MG63 (cell line): ENCODE results near the gene IFITM10. TPM values are rescaled to one million over a fixed set of nuclear protein-coding genes. Genes with fewer than 3 reads are reported as not detected.

ENCODE experiments used
- DNase-seq: peaks from one replicate; pipeline ENCODE4 v3.0.0-alpha.2; 2020
- H3K27me3 ChIP-seq: fragments of 250-450 bp; sonication (Bioruptor Pico); 2 replicates; pipeline ENCODE4 v1.5.1; 2020; ENCODE audit warnings: mild to moderate bottlenecking, moderate library complexity
- H3K36me3 ChIP-seq: fragments of 250-450 bp; sonication (Bioruptor Pico); 2 replicates; pipeline ENCODE4 v1.5.1; 2020; ENCODE audit warnings: mild to moderate bottlenecking, moderate library complexity
- H3K4me3 ChIP-seq: fragments of 250-450 bp; sonication (Bioruptor Pico); 2 replicates; pipeline ENCODE4 v1.5.1; 2020; ENCODE audit warnings: mild to moderate bottlenecking, moderate library complexity
- H3K9me3 ChIP-seq: fragments of 250-450 bp; sonication (Bioruptor Pico); 2 replicates; pipeline ENCODE4 v1.5.1; 2020; ENCODE audit warnings: mild to moderate bottlenecking, moderate library complexity
- total RNA-seq: library from RNA; depleted of rRNA; stranded (reverse); fragments of >200 nt; shearing (Covaris generic); gene quantifications from 2 replicates; pipeline ENCODE4 v1.2.3, GENCODE V29; 2014; ENCODE audit warnings: low replicate concordance

IFITM10 gene
- total RNA-seq, 1 experiment from 2014 or later: 0.03 TPM

DNA sequence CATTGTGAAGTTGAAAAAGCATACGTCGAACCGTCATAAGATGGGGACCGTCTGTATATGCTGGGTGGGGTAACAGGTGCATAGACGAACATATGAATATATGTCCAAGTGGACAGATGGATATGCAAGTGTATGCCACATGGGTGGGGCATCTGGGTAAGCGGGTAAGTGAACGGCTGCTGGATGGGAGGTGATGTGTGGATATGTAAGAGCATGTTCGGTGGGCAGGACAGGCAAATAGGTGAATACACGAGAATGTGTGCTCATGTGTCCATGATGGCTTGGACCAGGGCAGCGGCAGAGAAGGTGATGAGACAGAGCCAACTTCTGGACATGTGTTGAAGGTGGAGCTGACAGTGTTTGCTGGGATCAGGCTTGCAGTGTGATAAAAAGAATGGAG is 12.0 kb downstream of the IFITM10 start:
- no peaks in the 10 kb centered on the region for H3K36me3 ChIP-seq
- no peak overlapping the region for H3K4me3 ChIP-seq
- DNase-seq: no peak
- peaks cover 19% of the 10 kb centered on the region for H3K9me3 ChIP-seq
- H3K27me3 ChIP-seq: peaks cover 16% of the 10 kb centered on the region; the same call in 1 of the 2 replicates

DNA sequence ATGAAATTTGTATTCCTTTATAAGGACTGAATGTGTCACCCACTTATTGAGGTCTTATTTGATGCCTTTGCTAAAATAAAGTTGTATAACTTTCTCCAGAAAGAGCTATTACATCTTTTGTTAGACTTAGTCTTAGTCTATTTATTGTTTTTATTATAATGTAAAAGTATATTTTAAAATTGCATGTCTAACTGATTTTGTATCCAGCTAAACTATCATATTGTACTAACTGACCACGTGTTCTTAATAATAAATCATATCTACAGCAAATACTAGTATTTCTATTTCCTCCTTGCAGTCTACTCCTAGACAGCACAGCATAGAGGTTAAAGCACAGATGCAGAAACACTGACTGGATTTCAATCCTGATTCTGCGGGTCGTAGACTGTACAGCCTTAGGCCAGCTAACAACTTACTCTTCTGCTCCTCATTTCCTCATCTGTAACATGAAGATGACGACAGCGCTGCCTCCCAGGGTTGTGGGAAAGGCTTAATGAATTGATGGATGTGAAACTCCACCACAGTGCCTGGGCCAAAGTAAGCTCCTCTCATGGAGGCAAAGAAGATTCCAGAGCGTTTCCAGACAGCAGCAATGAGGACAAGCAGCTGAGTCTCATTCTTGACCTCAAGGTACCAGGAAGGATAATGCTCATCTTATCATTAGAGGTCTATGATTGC is 13.2 kb downstream of the IFITM10 start:
- Histone ChIP-seq H3K4me3 (no peak overlapping the region), H3K36me3 (no peaks in the 10 kb centered on the region), H3K27me3 (peaks cover 16% of the 10 kb centered on the region; the same call in 1 of the 2 replicates), H3K9me3 (peaks cover 19% of the 10 kb centered on the region)
- DNase-seq: no peak

DNA sequence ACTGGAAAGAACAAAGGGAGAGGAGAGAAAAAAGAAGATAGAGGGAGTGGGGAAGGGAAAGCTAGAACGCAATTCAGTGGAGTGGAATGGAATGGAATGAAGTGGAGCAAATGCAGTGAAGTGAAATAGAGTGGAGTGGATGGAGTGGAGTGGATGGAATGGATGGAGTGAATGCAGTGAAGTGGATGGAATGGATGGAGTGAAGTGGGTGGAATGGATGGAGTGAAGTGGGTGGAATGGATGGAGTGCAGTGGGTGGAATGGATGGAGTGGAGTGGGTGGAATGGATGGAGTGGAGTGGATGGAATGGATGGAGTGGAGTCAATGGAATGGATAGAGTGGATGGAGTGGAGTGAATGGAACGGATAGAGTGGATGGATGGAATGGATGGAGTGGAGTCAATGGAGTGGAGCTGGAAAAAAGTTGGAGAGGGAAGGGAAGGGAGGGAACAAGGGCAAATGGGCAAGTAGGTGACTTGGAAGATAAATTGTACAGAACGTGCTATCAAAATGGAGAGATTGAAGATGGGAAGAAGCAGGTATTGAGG is 13.9 kb downstream of the IFITM10 start:
- H3K4me3 ChIP-seq: no peak overlapping the region
- H3K27me3 ChIP-seq: peaks cover 17% of the 10 kb centered on the region; the same call in 1 of the 2 replicates
- H3K36me3 ChIP-seq: no peaks in the 10 kb centered on the region
- peaks cover 19% of the 10 kb centered on the region for H3K9me3 ChIP-seq
- DNase-seq: no peak

DNA sequence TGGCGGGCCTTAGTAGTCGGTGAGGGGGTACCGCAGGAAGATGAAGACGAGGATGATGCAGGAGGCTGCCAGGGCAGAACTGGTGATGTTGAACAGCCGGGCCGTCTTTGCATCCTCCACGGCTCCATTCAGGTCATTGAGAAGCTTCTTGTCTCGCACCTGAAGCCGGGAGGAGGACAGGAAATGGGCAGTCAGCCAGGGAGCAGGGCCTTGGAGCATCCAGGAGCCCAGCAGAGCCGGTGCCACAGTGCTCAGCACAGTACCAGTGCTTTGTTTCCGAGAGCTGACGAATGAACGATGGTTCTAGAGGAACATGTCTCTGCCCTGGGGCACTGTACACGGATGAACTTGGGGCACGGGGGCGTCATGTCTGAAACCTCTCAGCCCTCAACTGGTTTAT is 15.1 kb downstream of the IFITM10 start:
- Histone ChIP-seq H3K27me3 (peaks cover 16% of the 10 kb centered on the region; the same call in 1 of the 2 replicates), H3K4me3 (no peak overlapping the region), H3K36me3 (no peaks in the 10 kb centered on the region), H3K9me3 (peaks cover 19% of the 10 kb centered on the region)
- DNase-seq: no peak

DNA sequence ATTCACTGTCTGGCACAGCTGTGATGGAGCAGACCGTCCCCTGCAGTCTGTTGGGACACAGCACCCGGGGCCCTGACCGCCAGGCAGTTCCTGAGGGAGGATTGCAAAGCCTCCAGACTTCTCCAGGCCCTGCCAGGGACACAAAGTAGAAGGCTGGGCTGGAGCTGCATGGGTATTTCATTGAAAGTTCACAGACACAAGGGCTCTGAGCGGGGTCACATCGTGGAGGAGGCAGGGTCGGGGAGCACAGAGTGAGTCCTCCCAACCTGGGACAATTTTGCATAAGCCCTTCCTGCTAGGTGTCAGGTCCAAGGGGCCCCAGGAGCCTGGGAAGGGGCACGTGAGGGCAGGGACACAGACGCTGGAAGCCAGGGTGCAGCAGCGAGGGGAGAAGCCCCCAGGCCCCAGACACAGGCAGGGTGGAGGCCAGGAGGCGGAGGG is 15.7 kb downstream of the IFITM10 start:
- H3K27me3 ChIP-seq: peaks cover 16% of the 10 kb centered on the region; the same call in 1 of the 2 replicates
- no peaks in the 10 kb centered on the region for H3K36me3 ChIP-seq
- peaks cover 19% of the 10 kb centered on the region for H3K9me3 ChIP-seq
- DNase-seq: no peak
- no peak overlapping the region for H3K4me3 ChIP-seq

DNA sequence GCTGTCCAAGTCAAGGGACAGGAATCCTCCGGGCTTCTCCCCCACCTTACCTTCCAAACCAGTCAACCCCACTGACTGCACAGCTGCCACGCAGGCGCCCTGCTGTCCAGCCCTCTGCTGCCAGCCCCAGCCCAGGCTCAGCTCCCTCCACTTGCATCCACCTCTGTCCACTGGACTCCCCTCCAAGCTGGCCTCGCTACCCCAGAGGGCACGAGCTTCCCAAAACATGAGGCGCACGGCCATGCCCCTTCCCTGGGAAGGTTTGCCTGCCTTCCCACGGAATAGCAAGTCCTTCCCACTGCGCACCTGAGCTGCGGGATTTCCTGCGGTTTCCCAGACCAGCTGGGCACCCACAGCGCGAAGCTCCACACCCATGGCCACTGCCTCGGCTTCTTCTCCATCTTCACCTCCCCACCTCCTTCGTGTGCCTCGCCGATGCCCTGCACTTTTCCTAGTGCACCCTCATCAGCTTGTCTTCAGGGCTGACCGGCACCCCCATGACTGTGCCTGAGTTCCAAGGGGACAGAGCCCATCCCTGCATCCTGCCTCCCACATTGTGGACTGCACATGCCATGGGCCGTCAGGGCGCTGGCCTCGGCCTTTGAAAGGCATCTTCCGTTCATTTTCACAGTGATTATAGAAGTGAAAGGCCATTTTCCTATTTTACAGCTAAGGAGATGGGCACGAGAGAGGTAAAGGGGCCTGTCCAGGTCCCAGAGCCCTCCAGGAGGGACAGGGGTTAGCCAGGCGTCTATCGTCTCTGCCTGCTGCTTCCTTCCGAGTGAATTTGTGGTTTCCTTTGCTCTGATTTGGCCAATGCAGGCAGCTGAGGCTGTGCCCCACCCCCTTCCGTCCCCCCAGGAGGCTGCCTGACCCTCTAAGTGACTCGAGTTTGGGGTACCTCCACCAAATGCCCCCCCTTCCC is 16.4 kb downstream of the IFITM10 start:
- H3K9me3 ChIP-seq: peaks cover 19% of the 10 kb centered on the region
- no peak for DNase-seq

DNA sequence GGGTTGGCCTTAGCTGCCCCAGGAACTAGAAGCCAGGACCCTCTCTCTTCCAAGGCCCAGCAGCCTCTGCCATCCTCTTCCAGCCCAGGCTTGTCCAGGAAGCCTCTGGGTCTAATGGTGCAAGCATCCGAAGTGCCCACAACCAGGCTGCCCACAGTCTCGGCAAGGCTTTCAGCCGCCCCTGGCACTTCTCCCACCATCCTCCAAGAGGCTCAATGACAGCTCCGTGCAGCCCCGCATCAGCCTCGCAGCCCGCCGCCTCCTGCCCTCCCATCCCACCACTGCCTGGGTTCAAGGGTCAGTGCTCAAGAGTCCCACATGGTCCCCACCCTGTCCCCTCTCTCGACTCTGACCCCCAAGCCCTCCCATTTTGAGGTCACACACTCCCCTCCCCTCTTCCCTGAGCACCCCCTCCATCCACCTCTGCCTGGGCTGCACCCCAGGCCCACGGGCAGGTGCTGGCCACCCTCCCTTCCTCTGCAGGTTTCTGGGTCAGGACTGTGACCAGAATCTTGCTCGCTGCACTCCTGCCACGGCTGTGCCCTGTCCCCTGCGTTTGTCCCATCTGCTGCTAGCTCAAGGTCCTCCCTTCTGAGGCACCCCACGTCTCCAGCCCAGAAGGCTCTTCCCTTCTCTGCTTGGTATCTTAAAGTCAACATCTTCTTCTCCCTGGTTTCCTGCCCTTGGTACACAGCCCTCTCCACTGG is 17.2 kb downstream of the IFITM10 start:
- H3K36me3 ChIP-seq: no peaks in the 10 kb centered on the region
- H3K4me3 ChIP-seq: no peak overlapping the region
- peaks cover 21% of the 10 kb centered on the region for H3K27me3 ChIP-seq
- DNase-seq: no peak
- peaks cover 17% of the 10 kb centered on the region for H3K9me3 ChIP-seq

More for the DNA sequence above, 16.4 kb downstream of the IFITM10 start:
- H3K4me3 ChIP-seq: no peak overlapping the region
- peaks cover 17% of the 10 kb centered on the region; the same call in 1 of the 2 replicates for H3K27me3 ChIP-seq
- H3K36me3 ChIP-seq: no peaks in the 10 kb centered on the region

DNA sequence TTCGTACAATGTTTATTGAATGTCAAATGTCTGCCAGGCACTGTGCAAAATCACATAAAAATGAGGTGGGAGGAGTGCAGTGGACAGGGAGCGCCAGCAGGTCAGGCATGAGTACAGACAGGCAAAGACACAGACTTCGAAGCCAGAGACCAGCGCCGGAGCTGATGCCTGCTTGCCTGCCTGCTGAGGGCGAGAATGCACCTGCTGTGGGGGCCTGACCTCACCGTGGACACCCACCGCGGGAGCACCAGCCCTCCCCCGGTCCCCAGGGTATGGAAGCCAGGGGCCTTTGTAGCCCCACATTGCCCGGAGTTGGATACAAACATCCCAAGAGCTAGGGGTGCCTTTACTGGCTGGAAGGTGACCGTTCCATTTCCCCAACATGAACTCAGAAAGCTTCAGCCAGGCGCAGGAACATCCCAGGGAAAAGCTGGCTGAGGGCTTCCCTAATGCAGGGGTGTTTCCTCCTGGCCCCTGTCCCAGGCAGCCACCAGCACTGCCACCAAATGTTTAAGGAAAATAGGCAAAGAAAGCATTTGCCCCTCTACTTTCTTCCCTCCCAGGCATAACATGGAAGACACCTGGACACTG is 17.9 kb downstream of the IFITM10 start:
- H3K27me3 ChIP-seq: peaks cover 18% of the 10 kb centered on the region
- no peak for DNase-seq
- H3K4me3 ChIP-seq: no peak overlapping the region
- peaks cover 14% of the 10 kb centered on the region for H3K9me3 ChIP-seq
- no peaks in the 10 kb centered on the region for H3K36me3 ChIP-seq

DNA sequence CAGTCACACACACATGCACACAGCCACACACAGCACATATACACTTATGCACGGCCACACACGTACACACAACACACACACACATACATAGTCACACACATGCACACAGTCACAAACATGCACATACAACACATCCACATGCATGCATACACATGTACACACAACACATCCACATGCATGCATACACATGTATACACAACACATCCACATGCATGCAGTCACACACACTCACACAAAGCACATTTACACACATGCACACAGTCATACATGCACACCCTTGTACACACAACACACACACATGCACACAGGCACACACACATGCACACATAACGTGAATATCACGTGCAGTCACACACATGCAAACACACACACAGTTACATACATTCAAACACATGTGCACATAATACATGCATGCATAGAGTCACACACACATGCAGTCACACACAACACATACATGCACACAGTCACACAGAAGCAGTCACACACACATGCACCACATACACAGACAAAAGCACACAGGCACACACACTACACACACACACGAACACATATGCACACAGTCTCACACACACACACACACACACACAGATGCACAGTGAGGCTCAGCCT is 18.8 kb downstream of the IFITM10 start:
- Histone ChIP-seq H3K4me3 (no peak overlapping the region), H3K27me3 (peaks cover 13% of the 10 kb centered on the region), H3K9me3 (peaks cover 4% of the 10 kb centered on the region; the same call in 1 of the 2 replicates), H3K36me3 (no peaks in the 10 kb centered on the region)
- DNase-seq: no peak

DNA sequence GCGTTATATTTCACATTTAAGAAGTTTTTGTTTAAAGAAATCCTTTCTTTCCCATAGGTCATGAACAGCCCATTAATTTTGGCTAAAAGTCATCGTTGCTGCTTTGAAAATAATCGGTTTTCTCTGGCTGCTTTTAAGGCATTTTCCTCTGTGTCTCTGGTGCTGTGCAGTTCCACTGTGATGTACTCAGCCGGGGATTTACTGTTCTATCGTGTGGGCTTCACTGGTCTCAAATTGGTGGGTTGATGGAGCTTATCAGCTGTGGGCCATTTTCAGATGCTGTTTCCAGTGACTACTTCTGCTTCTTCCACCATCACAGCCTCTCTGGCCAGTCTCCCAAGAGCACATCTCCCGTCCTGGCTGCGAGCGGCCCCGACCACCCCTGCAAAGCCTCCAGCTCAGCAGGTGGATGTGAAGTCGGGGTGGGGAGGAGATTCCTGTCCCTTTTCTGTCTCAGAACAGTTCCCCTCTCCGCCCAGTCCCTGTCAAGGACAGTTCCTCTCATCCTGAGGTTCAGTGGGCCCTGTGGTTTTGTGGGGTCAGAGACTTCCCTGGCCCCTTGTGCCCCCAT is 20.3 kb downstream of the IFITM10 start:
- DNase-seq: no peak
- no peak overlapping the region for H3K4me3 ChIP-seq
- no peaks in the 10 kb centered on the region for H3K9me3 ChIP-seq
- peaks cover 15% of the 10 kb centered on the region for H3K27me3 ChIP-seq
- H3K36me3 ChIP-seq: no peaks in the 10 kb centered on the region

DNA sequence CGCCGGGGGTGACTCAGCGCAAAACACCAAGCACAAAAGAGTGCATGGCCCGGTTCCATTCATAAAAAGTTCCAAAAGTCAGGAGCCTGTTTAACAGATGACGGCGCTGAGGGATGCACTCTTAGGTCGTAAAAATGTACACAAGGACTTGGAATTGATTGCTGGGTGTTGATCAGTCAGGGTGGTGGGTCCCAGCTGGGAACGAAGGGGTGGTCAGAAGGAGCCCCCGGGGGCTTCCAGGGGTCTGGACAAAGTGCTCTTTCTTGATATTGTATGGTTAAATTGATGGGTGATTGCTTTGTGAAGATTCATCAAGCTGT is 20.7 kb downstream of the IFITM10 start:
- peak; percentile 57 for DNase-seq
- peaks cover 15% of the 10 kb centered on the region for H3K27me3 ChIP-seq
- H3K36me3 ChIP-seq: no peaks in the 10 kb centered on the region
- H3K9me3 ChIP-seq: no peaks in the 10 kb centered on the region
- no peak overlapping the region; the same call in 1 of the 2 replicates for H3K4me3 ChIP-seq

DNA sequence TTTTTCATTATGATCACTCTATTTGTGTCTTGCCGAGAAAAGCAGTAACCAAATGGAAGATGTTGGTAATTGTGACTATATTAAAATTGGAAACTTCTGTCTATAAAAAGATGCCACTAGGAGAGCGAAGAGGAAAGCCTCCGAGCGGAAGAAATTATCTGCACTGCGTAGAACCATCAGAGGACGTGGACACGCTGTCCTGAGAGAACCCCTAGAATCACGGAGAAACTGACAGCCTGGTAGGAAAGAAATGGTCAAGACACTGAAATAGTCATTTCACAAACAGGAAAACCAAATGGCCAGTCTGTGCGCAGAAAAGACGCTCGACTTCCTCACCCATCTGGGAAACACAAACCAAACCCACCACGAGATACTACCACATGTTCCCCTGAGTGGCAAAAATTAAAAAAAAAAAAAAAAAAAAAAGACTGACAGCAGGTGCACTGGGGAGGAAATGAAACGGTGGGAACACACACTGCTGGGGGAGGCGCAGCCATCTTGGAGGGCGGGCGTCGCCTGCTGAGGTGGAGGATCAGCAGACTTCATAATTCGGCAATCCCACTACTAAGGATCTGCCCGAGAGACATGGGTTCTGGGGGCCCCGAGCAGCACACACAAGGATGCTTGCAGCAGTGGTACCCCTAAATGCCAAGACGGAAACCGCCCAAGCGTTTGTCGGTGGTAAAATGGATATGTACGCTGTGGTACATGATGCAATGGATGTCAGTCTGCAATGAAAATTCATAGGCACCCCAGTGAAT is 21.3 kb downstream of the IFITM10 start:
- H3K27me3 ChIP-seq: peaks cover 15% of the 10 kb centered on the region
- H3K9me3 ChIP-seq: no peaks in the 10 kb centered on the region
- no peaks in the 10 kb centered on the region for H3K36me3 ChIP-seq

DNA sequence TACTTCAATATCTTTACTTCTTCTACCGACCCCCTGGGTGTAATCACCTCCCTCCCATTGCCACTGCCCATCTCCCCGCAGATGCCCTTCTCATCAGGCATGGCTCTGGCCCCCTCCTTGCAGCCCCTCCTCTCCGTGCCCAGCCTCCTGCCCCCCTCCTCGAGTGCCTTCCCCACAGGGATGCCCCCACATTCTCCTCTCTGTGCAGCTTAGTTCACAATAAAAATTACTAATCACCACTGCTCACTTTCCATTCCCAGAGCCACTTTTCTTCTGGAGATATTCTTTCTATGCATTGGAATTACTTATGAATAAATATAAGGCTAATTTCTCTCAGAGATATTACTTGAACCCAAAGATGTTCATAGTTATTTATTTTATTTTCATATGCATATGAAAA is 22.1 kb downstream of the IFITM10 start:
- peaks cover 18% of the 10 kb centered on the region for H3K27me3 ChIP-seq
- H3K9me3 ChIP-seq: no peaks in the 10 kb centered on the region
- H3K4me3 ChIP-seq: no peak overlapping the region
- DNase-seq: no peak
- H3K36me3 ChIP-seq: no peaks in the 10 kb centered on the region

More for the DNA sequence above, 21.3 kb downstream of the IFITM10 start:
- DNase-seq: no peak
- H3K4me3 ChIP-seq: peak overlapping the region; percentile 21; the same call in 1 of the 2 replicates

DNA sequence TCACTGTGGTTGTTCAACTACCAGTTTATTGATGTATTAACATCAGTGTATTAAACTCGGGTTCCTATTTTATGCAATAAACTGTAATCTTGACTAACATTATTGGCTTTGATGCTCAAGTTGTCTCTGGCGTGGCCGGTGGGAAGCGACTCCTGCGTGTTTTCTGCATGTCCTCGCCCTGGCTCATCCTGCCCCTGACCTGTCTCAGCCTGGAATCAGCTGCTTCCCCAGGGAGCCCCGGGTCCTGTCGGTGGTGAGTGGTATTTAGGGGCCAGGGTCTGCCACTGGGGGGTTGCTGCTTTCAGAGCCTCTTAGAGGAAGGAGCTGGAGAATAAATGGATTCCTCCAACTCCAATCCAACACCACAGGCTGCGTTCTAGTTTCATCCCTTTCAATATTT is 22.5 kb downstream of the IFITM10 start:
- Histone ChIP-seq H3K9me3 (no peaks in the 10 kb centered on the region), H3K4me3 (no peak overlapping the region), H3K36me3 (no peaks in the 10 kb centered on the region), H3K27me3 (peaks cover 19% of the 10 kb centered on the region)
- DNase-seq: no peak

DNA sequence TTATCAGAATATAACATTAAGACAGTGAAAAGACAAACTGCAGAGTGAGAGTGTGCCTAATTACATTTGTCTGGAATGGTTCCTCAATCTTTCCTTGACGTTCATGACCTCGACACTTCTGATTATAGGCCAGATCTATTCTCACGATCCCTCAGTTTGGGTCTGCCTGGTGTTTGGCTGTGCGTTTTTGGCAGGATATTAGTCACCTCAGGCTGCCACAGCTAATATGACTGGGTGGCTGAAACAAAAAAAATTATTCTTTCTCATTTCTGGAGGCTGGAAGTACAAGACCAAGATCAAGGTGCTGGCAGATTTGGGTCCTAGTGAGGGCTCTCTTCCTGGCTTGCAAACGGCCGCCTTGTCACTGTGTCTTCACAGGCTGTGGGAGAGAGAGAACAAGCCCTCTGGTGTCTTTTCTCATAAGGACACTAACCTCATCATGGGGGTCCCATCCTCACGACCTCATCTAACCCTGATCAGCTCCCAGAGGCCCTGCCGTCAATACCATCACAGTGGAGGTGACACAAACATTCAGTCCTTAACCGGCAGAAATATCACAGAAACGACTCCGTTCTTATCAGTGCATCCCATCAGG is 23.2 kb downstream of the IFITM10 start:
- Histone ChIP-seq H3K36me3 (no peaks in the 10 kb centered on the region), H3K4me3 (no peak overlapping the region), H3K27me3 (peaks cover 19% of the 10 kb centered on the region), H3K9me3 (no peaks in the 10 kb centered on the region)
- DNase-seq: peak; percentile 28
